IgD-negative memory B cell (primary cell): ENCODE results near the gene PAX1. TPM values are rescaled to one million over a fixed set of nuclear protein-coding genes. Genes with fewer than 3 reads are reported as not detected.
A peak's percentile ranks its signal among the peaks of the same experiment; 100 is the strongest.

ENCODE experiments used
- H3K27ac Mint-ChIP-seq, 3 donors: one replicate each; pipeline ENCODE4 v1.8.0; 2020 to 2022; ENCODE audit warnings: mild to moderate bottlenecking in 3 of 3, mixed read lengths in 3 of 3, moderate library complexity in 1 of 3
- H3K27me3 Mint-ChIP-seq: one replicate; pipeline ENCODE4 v1.8.0; 2021; ENCODE audit warnings: mixed read lengths
- H3K36me3 Mint-ChIP-seq: one replicate; pipeline ENCODE4 v1.8.0; 2020; ENCODE audit warnings: mild to moderate bottlenecking, mixed read lengths
- H3K4me1 Mint-ChIP-seq, 3 donors: one replicate each; pipeline ENCODE4 v1.8.0; 2020 to 2022; ENCODE audit warnings: mixed read lengths in 3 of 3, mild to moderate bottlenecking in 1 of 3
- H3K4me3 Mint-ChIP-seq, 4 donors: one replicate each; pipeline ENCODE4 v1.8.0; 2020 to 2022; ENCODE audit warnings: mild to moderate bottlenecking in 4 of 4, mixed read lengths in 4 of 4, moderate library complexity in 3 of 4
- H3K9me3 Mint-ChIP-seq, 3 donors: one replicate each; pipeline ENCODE4 v1.8.0; 2020 to 2021; ENCODE audit warnings: mixed read lengths in 3 of 3, mild to moderate bottlenecking in 1 of 3
- polyA plus RNA-seq: library from polyadenylated mRNA; unstranded; fragments of 300-500 nt; fragmentation: Illumina TruSeq; gene quantifications from one replicate; pipeline ENCODE4 v1.2.3, GENCODE V29; 2021

The PAX1 gene
- polyA plus RNA-seq = not detected

- peaks cover 56% of the 10 kb centered on the region for H3K27me3 Mint-ChIP-seq
- H3K4me1 Mint-ChIP-seq = no peaks in the 10 kb centered on the region
- H3K27ac Mint-ChIP-seq = no peak within 1 kb of the TSS
- peak within 1 kb of the TSS in 1 of 4 donors; percentile 38 for H3K4me3 Mint-ChIP-seq
- no peaks in the 10 kb centered on the region for H3K36me3 Mint-ChIP-seq
- peaks cover 0 to 7% (median 0%) of the 10 kb centered on the region in 3 donors for H3K9me3 Mint-ChIP-seq
Measured at GRCh38 chr20:21705575-21706260, at the start of gene PAX1. TSS of gene PAX1 (plus strand) at chr20:21705664. CDS start at chr20:21705713, 49 bp downstream.

GRCh38 chr20:21656308-21657067 lies 49.0 kb upstream of the PAX1 start:
- Mint-ChIP-seq H3K4me3 (no peak overlapping the region), H3K4me1 (no peaks in the 10 kb centered on the region), H3K27ac (no peak overlapping the region), H3K27me3 (no peaks in the 10 kb centered on the region), H3K36me3 (no peaks in the 10 kb centered on the region), H3K9me3 (no peaks in the 10 kb centered on the region)

- H3K27me3 Mint-ChIP-seq = no peaks in the 10 kb centered on the region
Measured at GRCh38 chr20:21661488-21662055, 43.9 kb upstream of the PAX1 start.

GRCh38 chr20:21663465-21663864 lies 42.0 kb upstream of the PAX1 start:
- no peak overlapping the region for H3K27ac Mint-ChIP-seq

More at GRCh38 chr20:21661488-21662055, 43.9 kb upstream of the PAX1 start:
- no peaks in the 10 kb centered on the region for H3K9me3 Mint-ChIP-seq
- no peaks in the 10 kb centered on the region for H3K36me3 Mint-ChIP-seq
- H3K27ac Mint-ChIP-seq = no peak overlapping the region
- H3K4me1 Mint-ChIP-seq = no peaks in the 10 kb centered on the region
- no peak overlapping the region for H3K4me3 Mint-ChIP-seq

GRCh38 chr20:21665687-21666446 lies 39.6 kb upstream of the PAX1 start:
- Mint-ChIP-seq H3K4me1 (no peaks in the 10 kb centered on the region), H3K9me3 (peaks cover 0 to 2% (median under 1%) of the 10 kb centered on the region in 3 donors), H3K27me3 (no peaks in the 10 kb centered on the region), H3K36me3 (no peaks in the 10 kb centered on the region), H3K27ac (no peak overlapping the region), H3K4me3 (no peak overlapping the region)

More at GRCh38 chr20:21663465-21663864, 42.0 kb upstream of the PAX1 start:
- Mint-ChIP-seq H3K36me3 (no peaks in the 10 kb centered on the region), H3K9me3 (no peaks in the 10 kb centered on the region), H3K4me3 (no peak overlapping the region), H3K4me1 (no peaks in the 10 kb centered on the region), H3K27me3 (no peaks in the 10 kb centered on the region)

GRCh38 chr20:21670126-21670525 lies 35.3 kb upstream of the PAX1 start:
- no peaks in the 10 kb centered on the region for H3K36me3 Mint-ChIP-seq
- no peaks in the 10 kb centered on the region for H3K27me3 Mint-ChIP-seq
- H3K4me3 Mint-ChIP-seq = peak overlapping the region in 1 of 4 donors; percentile 6
- no peak overlapping the region for H3K27ac Mint-ChIP-seq
- peaks cover 0 to 5% (median 4%) of the 10 kb centered on the region in 3 donors for H3K9me3 Mint-ChIP-seq
- H3K4me1 Mint-ChIP-seq = no peaks in the 10 kb centered on the region

DNA sequence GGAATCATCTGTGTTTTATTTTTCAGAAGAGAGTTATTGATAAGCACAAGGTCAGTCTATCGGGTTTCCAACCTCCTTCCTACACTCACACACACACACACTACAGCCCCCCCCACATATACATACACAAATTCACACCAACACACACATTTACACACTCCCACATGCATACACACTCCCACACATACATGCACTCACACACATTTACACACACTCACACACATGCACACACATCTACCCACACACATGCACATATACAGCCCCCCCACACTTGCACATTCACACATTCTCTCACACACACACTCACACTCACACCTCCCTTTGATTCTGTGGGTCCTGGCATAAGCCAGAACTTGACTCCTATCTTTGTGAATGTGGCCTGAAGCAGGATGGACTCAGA lies 34.5 kb upstream of the PAX1 start:
- Mint-ChIP-seq H3K36me3 (no peaks in the 10 kb centered on the region), H3K27ac (no peak overlapping the region), H3K4me3 (no peak overlapping the region), H3K9me3 (peaks cover 0 to 5% (median 4%) of the 10 kb centered on the region in 3 donors), H3K4me1 (no peaks in the 10 kb centered on the region), H3K27me3 (no peaks in the 10 kb centered on the region)

DNA sequence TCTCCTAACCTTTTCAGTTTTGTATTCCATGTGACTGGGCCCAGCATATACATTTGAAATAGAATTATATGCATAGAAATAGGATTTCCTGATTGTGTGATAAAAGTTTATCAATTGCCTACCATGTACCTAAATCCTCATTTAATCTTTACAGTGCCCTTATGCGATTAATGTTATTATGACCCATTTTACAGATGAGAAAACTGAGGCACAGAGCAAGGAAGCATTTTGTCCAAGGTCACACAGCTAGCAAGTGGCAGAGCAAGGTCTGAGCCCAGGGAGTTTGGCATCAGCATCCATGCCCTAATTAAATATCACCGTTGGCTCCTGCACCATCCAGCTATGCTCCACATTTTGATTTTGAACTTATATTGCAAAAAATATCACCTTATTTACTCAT lies 28.2 kb upstream of the PAX1 start:
- no peaks in the 10 kb centered on the region for H3K4me1 Mint-ChIP-seq
- no peaks in the 10 kb centered on the region for H3K36me3 Mint-ChIP-seq
- H3K27ac Mint-ChIP-seq = no peak overlapping the region
- H3K9me3 Mint-ChIP-seq = peaks cover 0 to 2% (median 1%) of the 10 kb centered on the region in 3 donors
- no peak overlapping the region for H3K4me3 Mint-ChIP-seq
- H3K27me3 Mint-ChIP-seq = no peaks in the 10 kb centered on the region

- H3K9me3 Mint-ChIP-seq = peaks cover 0 to 3% (median 1%) of the 10 kb centered on the region in 3 donors
- no peak overlapping the region for H3K27ac Mint-ChIP-seq
- no peak overlapping the region for H3K4me3 Mint-ChIP-seq
- no peaks in the 10 kb centered on the region for H3K36me3 Mint-ChIP-seq
- no peaks in the 10 kb centered on the region for H3K4me1 Mint-ChIP-seq
- no peaks in the 10 kb centered on the region for H3K27me3 Mint-ChIP-seq
Measured at GRCh38 chr20:21677781-21678180, 27.7 kb upstream of the PAX1 start.

GRCh38 chr20:21681234-21681921 lies 24.1 kb upstream of the PAX1 start:
- Mint-ChIP-seq H3K27ac (no peak overlapping the region), H3K4me3 (no peak overlapping the region), H3K36me3 (no peaks in the 10 kb centered on the region), H3K9me3 (peaks cover 0 to 3% (median 0%) of the 10 kb centered on the region in 3 donors), H3K27me3 (no peaks in the 10 kb centered on the region), H3K4me1 (no peaks in the 10 kb centered on the region)

- no peaks in the 10 kb centered on the region for H3K4me1 Mint-ChIP-seq
- H3K27ac Mint-ChIP-seq = no peak overlapping the region
- no peaks in the 10 kb centered on the region for H3K36me3 Mint-ChIP-seq
- peaks cover 0 to 3% (median 0%) of the 10 kb centered on the region in 3 donors for H3K9me3 Mint-ChIP-seq
- H3K4me3 Mint-ChIP-seq = no peak overlapping the region
- no peaks in the 10 kb centered on the region for H3K27me3 Mint-ChIP-seq
Measured at GRCh38 chr20:21681922-21682318, 23.5 kb upstream of the PAX1 start.

DNA sequence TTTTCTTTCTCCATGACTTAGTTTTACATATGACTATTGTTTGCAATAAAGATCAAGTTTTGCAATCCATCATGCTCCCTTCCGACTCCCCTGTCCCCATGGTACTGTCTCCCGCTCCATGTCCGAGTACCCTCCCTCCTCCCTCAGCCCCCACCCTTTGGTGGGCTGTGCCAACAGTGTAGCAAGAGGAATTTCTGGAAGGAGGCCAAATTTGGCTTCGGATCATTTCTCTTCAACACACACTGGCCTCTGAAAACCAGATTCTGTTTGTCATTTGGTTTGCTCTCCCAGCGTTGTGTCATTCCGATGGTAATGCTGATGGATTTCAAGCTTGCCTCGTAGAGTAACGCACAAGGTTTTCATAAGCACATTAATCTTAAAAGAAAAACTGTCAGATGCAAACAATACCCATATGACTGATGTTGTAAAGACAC lies 22.9 kb upstream of the PAX1 start:
- H3K4me3 Mint-ChIP-seq = no peak overlapping the region
- no peaks in the 10 kb centered on the region for H3K36me3 Mint-ChIP-seq
- no peaks in the 10 kb centered on the region for H3K27me3 Mint-ChIP-seq
- H3K9me3 Mint-ChIP-seq = peaks cover 0 to 3% (median 0%) of the 10 kb centered on the region in 3 donors
- H3K4me1 Mint-ChIP-seq = no peaks in the 10 kb centered on the region
- H3K27ac Mint-ChIP-seq = no peak overlapping the region

GRCh38 chr20:21684671-21685070 lies 20.8 kb upstream of the PAX1 start:
- no peaks in the 10 kb centered on the region for H3K36me3 Mint-ChIP-seq

GRCh38 chr20:21685981-21686380 lies 19.5 kb upstream of the PAX1 start:
- Mint-ChIP-seq H3K4me3 (no peak overlapping the region), H3K36me3 (no peaks in the 10 kb centered on the region), H3K27me3 (no peaks in the 10 kb centered on the region), H3K9me3 (peaks cover 0 to 3% (median 0%) of the 10 kb centered on the region in 3 donors), H3K27ac (no peak overlapping the region), H3K4me1 (no peaks in the 10 kb centered on the region)

More at GRCh38 chr20:21684671-21685070, 20.8 kb upstream of the PAX1 start:
- Mint-ChIP-seq H3K4me1 (no peaks in the 10 kb centered on the region), H3K4me3 (no peak overlapping the region), H3K27ac (no peak overlapping the region), H3K9me3 (peaks cover 0 to 3% (median 0%) of the 10 kb centered on the region in 3 donors), H3K27me3 (no peaks in the 10 kb centered on the region)
